ENCODE measurements around the gene CAMK4. TPM values are rescaled to one million over a fixed set of nuclear protein-coding genes. Genes with fewer than 3 reads are reported as not detected.

Gene CAMK4
- total and polyA plus RNA-seq, 2 experiments from 2014 or later = 4.2 to 7.3 TPM

DNA sequence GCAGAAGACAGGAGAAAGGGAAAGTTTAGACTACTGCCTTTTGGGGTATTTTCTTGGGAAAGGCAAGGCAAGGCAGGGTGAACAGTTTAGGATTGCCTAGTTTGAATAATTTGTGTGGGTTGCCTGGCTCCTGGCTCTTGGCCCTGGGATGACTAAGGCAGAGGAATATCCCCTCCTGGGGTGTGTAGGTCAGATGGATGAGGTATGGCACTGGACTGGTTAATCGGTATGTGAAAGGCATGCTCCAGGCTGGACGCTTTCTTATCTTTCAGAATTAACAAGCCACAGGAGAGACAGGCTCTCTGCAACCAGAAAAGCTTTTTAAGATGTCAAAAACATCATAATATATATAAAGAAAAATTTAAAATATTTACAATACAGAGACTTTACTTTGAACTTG is 229.6 kb downstream of the CAMK4 start:
- Mint-ChIP-seq H3K9me3 (no peaks in the 10 kb centered on the region), H3K27ac (no peak overlapping the region), H3K36me3 (ENCODE audit: low read depth) (no peaks in the 10 kb centered on the region), H3K4me1 (peaks cover 3% of the 10 kb centered on the region; the same call in 1 of the 3 replicates), H3K27me3 (ENCODE audit: insufficient read depth, low read depth, poor library complexity) (peaks cover 2% of the 10 kb centered on the region), H3K4me3 (no peak overlapping the region)
- Histone ChIP-seq H3K79me2 (replicated peaks; ENCODE audit: insufficient read depth) (no peaks in the 10 kb centered on the region), H3K4me1 (ENCODE audit: insufficient read depth) (no peaks in the 10 kb centered on the region), H3K4me2 (no peak overlapping the region), H3K36me3 (ENCODE audit: insufficient read depth) (no peaks in the 10 kb centered on the region), H3F3A (replicated peaks; ENCODE audit: low read depth) (no peaks in the 10 kb centered on the region), H3K27ac (ENCODE audit: low read depth) (no peak overlapping the region), H2AFZ (no peak overlapping the region), H3K4me3 (no peak overlapping the region), H4K20me1 (replicated peaks; ENCODE audit: insufficient read depth) (no peaks in the 10 kb centered on the region), H3K9me2 (ENCODE audit: insufficient read depth) (no peaks in the 10 kb centered on the region; the same call in 1 of the 2 replicates), H3K27me3 (ENCODE audit: insufficient read depth) (no peaks in the 10 kb centered on the region)
- no peak for ATAC-seq
- no peak for DNase-seq (ENCODE audit: low spot score)
- TF ChIP-seq POLR2AphosphoS5 (IDR thresholded peaks at IDR 0.05; ENCODE audit: low read depth) = no peak
- no peak for TF ChIP-seq EZH2 (IDR thresholded peaks at IDR 0.05; ENCODE audit: low read depth, unreplicated experiment)
- TF ChIP-seq, protein P1, sequence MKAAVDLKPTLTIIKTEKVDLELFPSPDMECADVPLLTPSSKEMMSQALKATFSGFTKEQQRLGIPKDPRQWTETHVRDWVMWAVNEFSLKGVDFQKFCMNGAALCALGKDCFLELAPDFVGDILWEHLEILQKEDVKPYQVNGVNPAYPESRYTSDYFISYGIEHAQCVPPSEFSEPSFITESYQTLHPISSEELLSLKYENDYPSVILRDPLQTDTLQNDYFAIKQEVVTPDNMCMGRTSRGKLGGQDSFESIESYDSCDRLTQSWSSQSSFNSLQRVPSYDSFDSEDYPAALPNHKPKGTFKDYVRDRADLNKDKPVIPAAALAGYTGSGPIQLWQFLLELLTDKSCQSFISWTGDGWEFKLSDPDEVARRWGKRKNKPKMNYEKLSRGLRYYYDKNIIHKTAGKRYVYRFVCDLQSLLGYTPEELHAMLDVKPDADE (IDR thresholded peaks at IDR 0.05) = no peak
- no peak for TF ChIP-seq CREB1 (CRISPR knock-in tag; IDR thresholded peaks at IDR 0.05; ENCODE audit: low read depth)
- no peak for TF ChIP-seq NANOG (IDR thresholded peaks at IDR 0.05; ENCODE audit: borderline replicate concordance)
- TF ChIP-seq ZNF114 (CRISPR knock-in tag; IDR thresholded peaks at IDR 0.05) = no peak
- no peak for TF ChIP-seq ZNF331 (CRISPR knock-in tag; IDR thresholded peaks at IDR 0.05; ENCODE audit: low read depth)

DNA sequence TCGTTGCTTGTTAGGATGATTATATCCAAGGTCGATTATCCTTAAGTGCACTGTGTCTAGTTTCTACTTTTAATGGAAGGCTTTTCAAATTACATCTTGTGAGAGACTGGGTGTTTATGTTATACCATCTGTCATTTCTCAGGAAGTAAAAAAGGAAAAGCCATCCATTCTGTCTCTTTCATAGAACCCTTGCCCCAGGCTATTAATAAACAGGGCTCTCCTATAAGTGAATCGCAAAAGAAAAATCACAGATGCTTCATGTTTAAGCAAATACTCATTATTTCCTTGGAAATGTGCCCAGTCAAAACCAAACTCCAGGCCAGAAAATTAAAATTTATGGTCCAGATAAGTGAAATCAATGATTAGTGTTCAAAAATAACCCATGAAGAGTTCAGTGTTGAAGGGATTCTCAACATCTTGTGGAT is 230.0 kb downstream of the CAMK4 start:
- Mint-ChIP-seq H3K4me3 (no peak overlapping the region), H3K27ac (no peak overlapping the region)
- TF ChIP-seq EZH2 (IDR thresholded peaks at IDR 0.05; ENCODE audit: low read depth, unreplicated experiment) (no peak), JUNB (IDR thresholded peaks at IDR 0.05; ENCODE audit: unreplicated experiment) (no peak), POLR2AphosphoS5 (IDR thresholded peaks at IDR 0.05; ENCODE audit: low read depth) (no peak), ZNF114 (CRISPR knock-in tag; IDR thresholded peaks at IDR 0.05) (no peak), ZNF331 (CRISPR knock-in tag; IDR thresholded peaks at IDR 0.05; ENCODE audit: low read depth) (no peak), EZH2phosphoT487 (IDR thresholded peaks at IDR 0.05; ENCODE audit: unreplicated experiment) (no peak), STAT1 (IDR thresholded peaks at IDR 0.05; ENCODE audit: unreplicated experiment) (no peak), NANOG (IDR thresholded peaks at IDR 0.05; ENCODE audit: borderline replicate concordance) (no peak)
- TF ChIP-seq, protein P2, sequence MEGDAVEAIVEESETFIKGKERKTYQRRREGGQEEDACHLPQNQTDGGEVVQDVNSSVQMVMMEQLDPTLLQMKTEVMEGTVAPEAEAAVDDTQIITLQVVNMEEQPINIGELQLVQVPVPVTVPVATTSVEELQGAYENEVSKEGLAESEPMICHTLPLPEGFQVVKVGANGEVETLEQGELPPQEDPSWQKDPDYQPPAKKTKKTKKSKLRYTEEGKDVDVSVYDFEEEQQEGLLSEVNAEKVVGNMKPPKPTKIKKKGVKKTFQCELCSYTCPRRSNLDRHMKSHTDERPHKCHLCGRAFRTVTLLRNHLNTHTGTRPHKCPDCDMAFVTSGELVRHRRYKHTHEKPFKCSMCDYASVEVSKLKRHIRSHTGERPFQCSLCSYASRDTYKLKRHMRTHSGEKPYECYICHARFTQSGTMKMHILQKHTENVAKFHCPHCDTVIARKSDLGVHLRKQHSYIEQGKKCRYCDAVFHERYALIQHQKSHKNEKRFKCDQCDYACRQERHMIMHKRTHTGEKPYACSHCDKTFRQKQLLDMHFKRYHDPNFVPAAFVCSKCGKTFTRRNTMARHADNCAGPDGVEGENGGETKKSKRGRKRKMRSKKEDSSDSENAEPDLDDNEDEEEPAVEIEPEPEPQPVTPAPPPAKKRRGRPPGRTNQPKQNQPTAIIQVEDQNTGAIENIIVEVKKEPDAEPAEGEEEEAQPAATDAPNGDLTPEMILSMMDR (conservative IDR thresholded peaks at IDR 0.05; ENCODE audit: low read depth in 2 of 2) = no peak
- TF ChIP-seq, protein P3, sequence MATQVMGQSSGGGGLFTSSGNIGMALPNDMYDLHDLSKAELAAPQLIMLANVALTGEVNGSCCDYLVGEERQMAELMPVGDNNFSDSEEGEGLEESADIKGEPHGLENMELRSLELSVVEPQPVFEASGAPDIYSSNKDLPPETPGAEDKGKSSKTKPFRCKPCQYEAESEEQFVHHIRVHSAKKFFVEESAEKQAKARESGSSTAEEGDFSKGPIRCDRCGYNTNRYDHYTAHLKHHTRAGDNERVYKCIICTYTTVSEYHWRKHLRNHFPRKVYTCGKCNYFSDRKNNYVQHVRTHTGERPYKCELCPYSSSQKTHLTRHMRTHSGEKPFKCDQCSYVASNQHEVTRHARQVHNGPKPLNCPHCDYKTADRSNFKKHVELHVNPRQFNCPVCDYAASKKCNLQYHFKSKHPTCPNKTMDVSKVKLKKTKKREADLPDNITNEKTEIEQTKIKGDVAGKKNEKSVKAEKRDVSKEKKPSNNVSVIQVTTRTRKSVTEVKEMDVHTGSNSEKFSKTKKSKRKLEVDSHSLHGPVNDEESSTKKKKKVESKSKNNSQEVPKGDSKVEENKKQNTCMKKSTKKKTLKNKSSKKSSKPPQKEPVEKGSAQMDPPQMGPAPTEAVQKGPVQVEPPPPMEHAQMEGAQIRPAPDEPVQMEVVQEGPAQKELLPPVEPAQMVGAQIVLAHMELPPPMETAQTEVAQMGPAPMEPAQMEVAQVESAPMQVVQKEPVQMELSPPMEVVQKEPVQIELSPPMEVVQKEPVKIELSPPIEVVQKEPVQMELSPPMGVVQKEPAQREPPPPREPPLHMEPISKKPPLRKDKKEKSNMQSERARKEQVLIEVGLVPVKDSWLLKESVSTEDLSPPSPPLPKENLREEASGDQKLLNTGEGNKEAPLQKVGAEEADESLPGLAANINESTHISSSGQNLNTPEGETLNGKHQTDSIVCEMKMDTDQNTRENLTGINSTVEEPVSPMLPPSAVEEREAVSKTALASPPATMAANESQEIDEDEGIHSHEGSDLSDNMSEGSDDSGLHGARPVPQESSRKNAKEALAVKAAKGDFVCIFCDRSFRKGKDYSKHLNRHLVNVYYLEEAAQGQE (IDR thresholded peaks at IDR 0.05; ENCODE audit: unreplicated experiment) = no peak
- TF ChIP-seq, protein P1 (IDR thresholded peaks at IDR 0.05) = no peak

More for the DNA sequence above, 230.0 kb downstream of the CAMK4 start:
- H3K36me3 ChIP-seq (ENCODE audit: insufficient read depth) = no peaks in the 10 kb centered on the region
- H3K4me3 ChIP-seq = no peak overlapping the region
- no peaks in the 10 kb centered on the region for H3K4me1 ChIP-seq (ENCODE audit: insufficient read depth)
- Mint-ChIP-seq H3K9me3 (no peaks in the 10 kb centered on the region), H3K36me3 (ENCODE audit: low read depth) (no peaks in the 10 kb centered on the region), H3K27me3 (ENCODE audit: insufficient read depth, low read depth, poor library complexity) (peaks cover 2% of the 10 kb centered on the region), H3K4me1 (peaks cover 3% of the 10 kb centered on the region; the same call in 1 of the 3 replicates)
- H3K27me3 ChIP-seq (ENCODE audit: insufficient read depth) = no peaks in the 10 kb centered on the region
- no peak overlapping the region for H3K27ac ChIP-seq (ENCODE audit: low read depth)
- no peak overlapping the region for H3K4me2 ChIP-seq
- no peaks in the 10 kb centered on the region for H4K20me1 ChIP-seq (replicated peaks; ENCODE audit: insufficient read depth)
- H3K79me2 ChIP-seq (replicated peaks; ENCODE audit: insufficient read depth) = no peaks in the 10 kb centered on the region
- H3F3A ChIP-seq (replicated peaks; ENCODE audit: low read depth) = no peaks in the 10 kb centered on the region
- no peak overlapping the region for H2AFZ ChIP-seq
- DNase-seq (ENCODE audit: low spot score) (no peak), ATAC-seq (no peak)
- no peaks in the 10 kb centered on the region; the same call in 1 of the 2 replicates for H3K9me2 ChIP-seq (ENCODE audit: insufficient read depth)
